Lower leg skin (tissue), 4 donors: ENCODE data around the gene HLA-G. TPM values are rescaled to one million over a fixed set of nuclear protein-coding genes. Genes with fewer than 3 reads are reported as not detected.

Source experiments
- DNase-seq, 2 donors: peaks; one replicate each; pipeline ENCODE4 v3.0.0-alpha.2; 2019; ENCODE audit warnings: low spot score in 2 of 2
- H3K4me3 ChIP-seq: fragments of 200-600 bp; sonication (generic); 2 replicates; pipeline ENCODE4 v1.5.1; 2017; ENCODE audit warnings: mild to moderate bottlenecking, low read depth; ENCODE audit not compliant: poor library complexity, severe bottlenecking
- POLR2A ChIP-seq, 2 donors: fragments of 450-650 bp; IDR thresholded peaks; one replicate each; pipeline ENCODE4 v1.6.1; 2016 to 2017; ENCODE audit warnings: antibody characterized with exemption in 2 of 2, mild to moderate bottlenecking in 1 of 2, moderate library complexity in 1 of 2
- WGBS, 2 donors: methylation state at CpG; one replicate each; pipeline ENCODE4 v1.1.5; 2018; 5-methylcytosine and 5-hydroxymethylcytosine counted together
- intact Hi-C: fragments of 100-400 bp; cut with DNase I; formaldehyde crosslinking; loops from one replicate; pipeline ENCODE4 v1.15.0; 2023; ENCODE audit warnings: low total_unique reads
- total RNA-seq, 4 donors: library from RNA; depleted of rRNA; stranded (reverse); fragments of >200 nt; gene quantifications; one replicate each; pipeline ENCODE4 v1.1.0, GENCODE V29; 2016
- TF ChIP-seq, protein P1 (sequence below), 3 donors: fragments of 450-650 bp; IDR thresholded peaks; one replicate each; pipeline ENCODE4 v1.5.1; 2016; ENCODE audit warnings: antibody characterized with exemption in 3 of 3, mild to moderate bottlenecking in 3 of 3, moderate library complexity in 2 of 3

The HLA-G gene
- total RNA-seq, 4 donors from 2014 or later, result 0.29 TPM; not detected in 3

DNA sequence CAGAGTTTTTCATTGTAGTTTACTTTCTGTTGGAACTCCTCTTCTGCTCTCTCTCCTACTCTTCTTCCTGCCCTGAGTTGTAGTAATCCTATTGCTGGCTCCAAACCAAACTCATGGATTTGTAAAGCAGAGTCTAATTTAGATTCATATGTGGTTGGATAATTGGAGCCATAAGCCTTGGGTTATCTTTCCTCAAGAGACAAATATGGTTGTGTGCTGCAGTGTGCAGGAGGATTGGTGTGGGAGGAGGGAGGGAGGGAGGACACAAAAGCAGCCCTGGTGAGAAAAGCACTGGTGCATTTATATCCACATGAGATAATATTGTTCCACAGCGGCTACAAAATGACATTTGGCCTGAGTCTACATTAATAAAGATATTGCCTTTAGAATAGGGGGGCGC is 4.2 kb downstream of the HLA-G start:
- WGBS, 2 donors, result 69 to 76% methylated on average over 2 of the region's 2 CpGs
- intact Hi-C loops, result loop anchor here (10.0 kb wide), 1 partner anchor 127 kb away; no protein-coding TSS in a partner anchor
- TF ChIP-seq, protein P1, sequence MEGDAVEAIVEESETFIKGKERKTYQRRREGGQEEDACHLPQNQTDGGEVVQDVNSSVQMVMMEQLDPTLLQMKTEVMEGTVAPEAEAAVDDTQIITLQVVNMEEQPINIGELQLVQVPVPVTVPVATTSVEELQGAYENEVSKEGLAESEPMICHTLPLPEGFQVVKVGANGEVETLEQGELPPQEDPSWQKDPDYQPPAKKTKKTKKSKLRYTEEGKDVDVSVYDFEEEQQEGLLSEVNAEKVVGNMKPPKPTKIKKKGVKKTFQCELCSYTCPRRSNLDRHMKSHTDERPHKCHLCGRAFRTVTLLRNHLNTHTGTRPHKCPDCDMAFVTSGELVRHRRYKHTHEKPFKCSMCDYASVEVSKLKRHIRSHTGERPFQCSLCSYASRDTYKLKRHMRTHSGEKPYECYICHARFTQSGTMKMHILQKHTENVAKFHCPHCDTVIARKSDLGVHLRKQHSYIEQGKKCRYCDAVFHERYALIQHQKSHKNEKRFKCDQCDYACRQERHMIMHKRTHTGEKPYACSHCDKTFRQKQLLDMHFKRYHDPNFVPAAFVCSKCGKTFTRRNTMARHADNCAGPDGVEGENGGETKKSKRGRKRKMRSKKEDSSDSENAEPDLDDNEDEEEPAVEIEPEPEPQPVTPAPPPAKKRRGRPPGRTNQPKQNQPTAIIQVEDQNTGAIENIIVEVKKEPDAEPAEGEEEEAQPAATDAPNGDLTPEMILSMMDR (IDR thresholded peaks at IDR 0.05), result no peak
- no peak for TF ChIP-seq POLR2A (IDR thresholded peaks at IDR 0.05)
- H3K4me3 ChIP-seq, result no peak overlapping the region
- DNase-seq, result no peak

DNA sequence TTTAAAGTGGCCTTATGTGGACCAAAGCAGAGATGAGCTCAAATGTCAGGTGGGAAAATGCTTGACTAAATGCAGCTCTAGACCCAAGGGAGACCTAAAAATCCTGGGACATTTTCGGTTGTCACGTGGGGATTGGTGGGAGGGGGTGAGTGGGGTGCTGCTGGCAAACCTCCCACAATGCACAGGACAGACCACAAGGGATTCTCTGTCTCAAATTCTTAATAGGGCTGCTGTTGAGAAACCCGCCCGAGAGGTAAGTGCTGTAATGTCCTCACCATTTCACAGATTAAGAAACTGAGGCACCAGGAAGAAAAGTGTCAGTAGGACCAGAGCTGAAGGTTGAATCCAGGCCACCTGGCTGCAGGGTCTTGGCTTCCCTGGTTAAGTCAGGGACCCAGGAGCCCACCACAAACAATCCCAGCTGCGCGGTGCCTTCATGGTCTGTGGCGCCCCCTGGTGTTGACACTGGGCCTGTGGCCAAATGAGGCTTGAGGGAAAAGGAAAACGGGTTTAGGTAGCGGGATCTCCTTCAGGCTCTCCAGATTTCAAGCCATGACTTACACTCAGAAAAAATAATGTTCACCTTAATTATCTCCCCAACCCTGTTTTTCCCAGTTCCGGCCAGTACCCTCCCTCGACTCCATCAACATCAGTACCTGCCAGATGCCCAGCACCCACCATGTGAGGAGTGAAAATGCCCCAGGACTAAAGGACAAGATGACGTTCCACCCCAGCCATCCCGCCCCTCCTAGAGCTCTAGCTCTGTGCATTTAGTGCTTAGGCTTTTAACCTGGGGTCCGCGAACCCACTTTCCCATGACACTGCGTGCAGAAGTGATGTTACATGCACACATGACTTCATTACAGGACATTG is 7.2 kb downstream of the HLA-G start:
- TF ChIP-seq, protein P1 (IDR thresholded peaks at IDR 0.05), result peak in 1 of 3 donors; percentile 22
- TF ChIP-seq POLR2A (IDR thresholded peaks at IDR 0.05), result no peak
- WGBS, 2 donors, result 15 to 18% methylated on average over 16 of the region's 16 CpGs
- DNase-seq, result peak in 1 of 2 donors; percentile 84
- no peak overlapping the region for H3K4me3 ChIP-seq
- intact Hi-C loops, result loop anchor here (10.0 kb wide), 1 partner anchor 130 kb away; no protein-coding TSS in a partner anchor

DNA sequence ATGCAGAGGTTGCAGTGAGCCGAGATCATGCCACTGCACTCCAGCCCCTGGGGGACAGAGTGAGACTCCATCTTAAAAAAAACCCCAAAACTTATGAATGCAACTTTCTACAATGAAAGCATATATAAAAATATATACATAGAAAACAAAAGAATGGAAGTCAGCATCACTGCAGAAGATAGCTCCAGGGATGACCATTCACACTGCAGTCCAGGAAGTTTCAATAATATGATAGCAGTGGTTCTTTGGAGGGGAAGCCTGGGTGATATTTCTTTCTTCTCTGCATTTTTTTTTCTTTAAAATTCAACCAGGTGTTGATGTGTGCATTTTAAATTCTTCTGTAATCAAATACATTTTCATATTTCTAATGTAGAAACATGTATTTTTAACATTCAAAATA is 12.3 kb downstream of the HLA-G start:
- no peak for DNase-seq
- 56 to 94% methylated on average over 1 of the region's 1 CpG for WGBS, 2 donors
- TF ChIP-seq, protein P1 (IDR thresholded peaks at IDR 0.05), result no peak
- TF ChIP-seq POLR2A (IDR thresholded peaks at IDR 0.05), result no peak
- intact Hi-C loops, result loop anchor here (10.0 kb wide), 1 partner anchor 135 kb away; no protein-coding TSS in a partner anchor
- no peak overlapping the region for H3K4me3 ChIP-seq

DNA sequence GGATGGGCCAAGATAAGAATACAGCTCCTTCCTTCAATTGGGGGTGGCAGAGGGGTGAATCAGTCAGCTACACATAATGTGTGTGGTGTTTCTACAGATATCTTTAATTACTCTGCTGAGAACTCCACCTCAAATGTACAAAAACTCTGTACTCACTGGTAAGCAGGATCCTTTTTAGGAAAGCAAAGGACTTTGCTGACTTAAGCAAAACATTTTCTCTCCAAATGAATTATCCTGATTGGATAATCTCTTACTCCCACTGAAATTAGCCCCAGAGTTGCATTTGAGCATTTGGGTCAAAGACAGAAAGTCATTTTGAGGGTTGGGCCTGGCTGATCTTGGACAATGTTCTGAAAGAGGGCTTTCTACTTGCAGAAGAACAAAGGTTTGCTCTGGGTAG is 13.4 kb downstream of the HLA-G start:
- H3K4me3 ChIP-seq, result no peak overlapping the region
- TF ChIP-seq, protein P1 (IDR thresholded peaks at IDR 0.05), result no peak
- intact Hi-C loops, result no loop called here
- no peak for DNase-seq

GRCh38 chr6:29845405-29846006 is 17.9 kb downstream of the HLA-G start:
- TF ChIP-seq POLR2A (IDR thresholded peaks at IDR 0.05), result no peak
- TF ChIP-seq, protein P1 (IDR thresholded peaks at IDR 0.05), result no peak
- intact Hi-C loops, result loop anchor here (5.0 kb wide), 1 partner anchor 167 kb away; no protein-coding TSS in a partner anchor
- peak in 1 of 2 donors; percentile 36 for DNase-seq
- H3K4me3 ChIP-seq, result no peak overlapping the region
- WGBS, 2 donors, result 17 to 34% methylated on average over 2 of the region's 2 CpGs
